HG02588 (cell line): ENCODE measurements around the gene KIRREL1.

Source experiments
- ATAC-seq: cut with Tn5 transposase; IDR thresholded peaks from one replicate; pipeline ENCODE4 v1.9.1; 2021; ENCODE audit warnings: mild to moderate bottlenecking, moderate library complexity; ENCODE audit not compliant: unreplicated experiment

KIRREL1 gene

GRCh38 chr1:157971769-157972168 lies 21.7 kb upstream of the KIRREL1 start:
- ATAC-seq, result no peak

GRCh38 chr1:157975228-157975950 lies 18.1 kb upstream of the KIRREL1 start:
- ATAC-seq, result no peak

- ATAC-seq, result no peak
These were observed 16.6 kb upstream of the KIRREL1 start for GRCh38 chr1:157976888-157977287.

- no peak for ATAC-seq
These were observed 14.7 kb upstream of the KIRREL1 start for GRCh38 chr1:157978586-157979403.

GRCh38 chr1:157982136-157982535 lies 11.3 kb upstream of the KIRREL1 start:
- no peak for ATAC-seq

- no peak for ATAC-seq
These were observed 9.7 kb upstream of the KIRREL1 start for GRCh38 chr1:157983787-157984186.

GRCh38 chr1:157984469-157984868 lies 9.0 kb upstream of the KIRREL1 start:
- ATAC-seq, result no peak

GRCh38 chr1:157985473-157985872 lies 8.0 kb upstream of the KIRREL1 start:
- ATAC-seq, result no peak

GRCh38 chr1:157988002-157988401 lies 5.4 kb upstream of the KIRREL1 start:
- ATAC-seq, result no peak

- ATAC-seq, result no peak
These were observed 1.2 kb upstream of the KIRREL1 start for GRCh38 chr1:157992031-157992832.

GRCh38 chr1:157992833-157993146 lies 655 bp upstream of the KIRREL1 start:
- ATAC-seq, result no peak

- no peak for ATAC-seq
These were observed 617 bp downstream of the KIRREL1 start for GRCh38 chr1:157993918-157994605.

GRCh38 chr1:157994704-157995582 lies 1.5 kb downstream of the KIRREL1 start:
- ATAC-seq, result no peak

- ATAC-seq, result no peak
These were observed 2.2 kb downstream of the KIRREL1 start for GRCh38 chr1:157995583-157996169.

- no peak for ATAC-seq
These were observed 3.0 kb downstream of the KIRREL1 start for GRCh38 chr1:157996433-157996832.

GRCh38 chr1:158000507-158000906 lies 7.1 kb downstream of the KIRREL1 start:
- ATAC-seq, result no peak

- no peak for ATAC-seq
These were observed 8.7 kb downstream of the KIRREL1 start for GRCh38 chr1:158002022-158002630.

- no peak for ATAC-seq
These were observed 9.4 kb downstream of the KIRREL1 start for GRCh38 chr1:158002631-158003405.
